H9 (cell line): ENCODE data around the gene ARPC2. TPM values are rescaled to one million over a fixed set of nuclear protein-coding genes. Genes with fewer than 3 reads are reported as not detected.

Experiments
- DNase-seq: peaks from one replicate; pipeline ENCODE4 v3.0.0-alpha.2; 2017
- H2AFZ ChIP-seq: one replicate; pipeline ENCODE4 v1.6.1; 2013; ENCODE audit warnings: mild to moderate bottlenecking, low read length, control low read depth, moderate library complexity
- H2AK5ac ChIP-seq: 2 replicates; pipeline ENCODE4 v1.6.1; 2013; ENCODE audit warnings: low read length, control low read depth, mixed read lengths; ENCODE audit not compliant: insufficient read length
- H2BK120ac ChIP-seq: one replicate; pipeline ENCODE4 v1.6.1; 2013; ENCODE audit warnings: low read depth, mild to moderate bottlenecking, low read length, control low read depth, inconsistent platforms; ENCODE audit not compliant: poor library complexity, severe bottlenecking
- H2BK12ac ChIP-seq: 2 replicates; pipeline ENCODE4 v1.6.1; 2013; ENCODE audit warnings: low read length, control low read depth, mixed read lengths, low read depth; ENCODE audit not compliant: insufficient read length
- H2BK15ac ChIP-seq: 2 replicates; pipeline ENCODE4 v1.6.1; 2013; ENCODE audit warnings: low read depth, low read length, control low read depth
- H2BK20ac ChIP-seq: one replicate; pipeline ENCODE4 v1.6.1; 2013; ENCODE audit warnings: low read depth, mild to moderate bottlenecking, low read length, control low read depth, inconsistent platforms; ENCODE audit not compliant: poor library complexity, severe bottlenecking
- H2BK5ac ChIP-seq: 2 replicates; pipeline ENCODE4 v1.6.1; 2013; ENCODE audit warnings: low read length, control low read depth, mixed read lengths; ENCODE audit not compliant: insufficient read length
- H3K14ac ChIP-seq: 2 replicates; pipeline ENCODE4 v1.6.1; 2013; ENCODE audit warnings: low read length, control low read depth; ENCODE audit not compliant: insufficient read depth
- H3K18ac ChIP-seq: 2 replicates; pipeline ENCODE4 v1.6.1; 2013; ENCODE audit warnings: low read depth, mild to moderate bottlenecking, mixed read lengths, low read length, control low read depth; ENCODE audit not compliant: insufficient read length
- H3K23ac ChIP-seq: 2 replicates; pipeline ENCODE4 v1.6.1; 2013; ENCODE audit warnings: low read length, control low read depth, mixed read lengths, low read depth; ENCODE audit not compliant: insufficient read length
- H3K23me2 ChIP-seq: 2 replicates; pipeline ENCODE4 v1.6.1; 2013; ENCODE audit warnings: low read depth, mild to moderate bottlenecking, mixed read lengths, low read length, control low read depth; ENCODE audit not compliant: insufficient read length, poor library complexity, severe bottlenecking
- H3K27ac ChIP-seq: 2 replicates; pipeline ENCODE4 v1.5.1; 2013; ENCODE audit warnings: low read length, control low read depth, mixed read lengths, low read depth; ENCODE audit not compliant: insufficient read length
- H3K27me3 ChIP-seq: 2 replicates; pipeline ENCODE4 v1.6.1; 2013; ENCODE audit warnings: low read length, control low read depth, inconsistent platforms; ENCODE audit not compliant: insufficient read depth
- H3K4ac ChIP-seq: 2 replicates; pipeline ENCODE4 v1.6.1; 2013; ENCODE audit warnings: low read depth, mild to moderate bottlenecking, control low read depth, inconsistent platforms, low read length, moderate library complexity
- H3K4me1 ChIP-seq: 2 replicates; pipeline ENCODE4 v1.6.1; 2013; ENCODE audit warnings: low read length, control low read depth, inconsistent platforms; ENCODE audit not compliant: insufficient read depth
- H3K4me2 ChIP-seq: 2 replicates; pipeline ENCODE4 v1.6.1; 2013; ENCODE audit warnings: low read length, control low read depth, mixed read lengths; ENCODE audit not compliant: insufficient read length, insufficient read depth
- H3K56ac ChIP-seq: 2 replicates; pipeline ENCODE4 v1.6.1; 2013; ENCODE audit warnings: low read depth, mild to moderate bottlenecking, mixed read lengths, low read length, control low read depth; ENCODE audit not compliant: insufficient read length
- H3K79me1 ChIP-seq: 2 replicates; pipeline ENCODE4 v1.6.1; 2013; ENCODE audit warnings: low read depth, mild to moderate bottlenecking, moderate library complexity, low read length, control low read depth, inconsistent platforms; ENCODE audit not compliant: insufficient read depth, poor library complexity, severe bottlenecking
- H3K79me2 ChIP-seq: 2 replicates; pipeline ENCODE4 v1.6.1; 2013; ENCODE audit warnings: low read length, control low read depth, inconsistent platforms; ENCODE audit not compliant: insufficient read depth
- H3K9ac ChIP-seq: 2 replicates; pipeline ENCODE4 v1.6.1; 2013; ENCODE audit warnings: low read length, control low read depth, mixed read lengths; ENCODE audit not compliant: insufficient read length; ENCODE audit errors: extremely low read depth
- H3K9me3 ChIP-seq: one replicate; pipeline ENCODE4 v1.6.1; 2013; ENCODE audit warnings: low read depth, low read length, inconsistent platforms; ENCODE audit not compliant: control insufficient read depth
- H3T11ph ChIP-seq: one replicate; pipeline ENCODE4 v1.6.1; 2013; ENCODE audit warnings: mild to moderate bottlenecking, low read length, control low read depth, inconsistent platforms
- H4K20me1 ChIP-seq: one replicate; pipeline ENCODE4 v1.6.1; 2013; ENCODE audit not compliant: control insufficient read depth, insufficient read length, insufficient read depth
- H4K5ac ChIP-seq: 2 replicates; pipeline ENCODE4 v1.6.1; 2013; ENCODE audit warnings: low read depth, mild to moderate bottlenecking, mixed read lengths, low read length, control low read depth; ENCODE audit not compliant: insufficient read length
- H4K8ac ChIP-seq: replicated peaks from 2 replicates; pipeline ENCODE4 v1.6.1; 2013; ENCODE audit warnings: low read length, control low read depth, mixed read lengths, low read depth; ENCODE audit not compliant: insufficient read length
- H4K91ac ChIP-seq: 2 replicates; pipeline ENCODE4 v1.6.1; 2013; ENCODE audit warnings: low read depth, mild to moderate bottlenecking, moderate library complexity, mixed read lengths, low read length, control low read depth; ENCODE audit not compliant: insufficient read length
- H3K27ac Mint-ChIP-seq, 3 experiments: 2 replicates in 2 of 3; 3 replicates in 1 of 3; pipeline ENCODE4 v1.8.0; 2020 to 2021; ENCODE audit warnings: mixed read lengths in 3 of 3, mild to moderate bottlenecking in 1 of 3, moderate library complexity in 1 of 3
- H3K27me3 Mint-ChIP-seq: 2 replicates; pipeline ENCODE4 v1.8.0; 2021; ENCODE audit warnings: low read depth, mild to moderate bottlenecking, moderate library complexity, mixed read lengths
- H3K36me3 Mint-ChIP-seq, 3 experiments: 2 replicates in 2 of 3; 3 replicates in 1 of 3; pipeline ENCODE4 v1.8.0; 2020 to 2021; ENCODE audit warnings: low read depth in 3 of 3, mixed read lengths in 3 of 3; ENCODE audit not compliant: insufficient read depth in 1 of 3
- H3K4me1 Mint-ChIP-seq, 2 experiments: 2 replicates each; pipeline ENCODE4 v1.8.0; 2020; ENCODE audit warnings: mixed read lengths in 2 of 2
- H3K4me3 Mint-ChIP-seq, 2 experiments: 2 replicates in 1 of 2; 3 replicates in 1 of 2; pipeline ENCODE4 v1.8.0; 2020 to 2021; ENCODE audit warnings: mild to moderate bottlenecking in 2 of 2, mixed read lengths in 2 of 2, moderate library complexity in 1 of 2
- H3K9me3 Mint-ChIP-seq, 2 experiments: 2 replicates in 1 of 2; 3 replicates in 1 of 2; pipeline ENCODE4 v1.8.0; 2020; ENCODE audit warnings: mild to moderate bottlenecking in 2 of 2, mixed read lengths in 2 of 2, moderate library complexity in 1 of 2
- WGBS: extraction: QIAGEN DNeasy Blood & Tissue Kit; methylation state at CpG from one replicate; pipeline ENCODE4 v1.1.7; 2013; ENCODE audit warnings: missing lambda C conversion rate, low lambda C conversion rate, mixed read lengths; ENCODE audit not compliant: insufficient read length; ENCODE audit errors: extremely low coverage; 5-methylcytosine and 5-hydroxymethylcytosine counted together
- total RNA-seq: library from RNA; stranded (reverse); gene quantifications from 2 replicates; pipeline ENCODE4 v1.2.1, GENCODE V29; 2021
- TF ChIP-seq, protein P1 (sequence below): fragments of 200-600 bp; sonication (generic); conservative IDR thresholded peaks from 3 replicates; pipeline ENCODE4 v1.8.0; 2021; ENCODE audit warnings: antibody characterized with exemption, mild to moderate bottlenecking

ARPC2 gene
- total RNA-seq, 1 experiment from 2014 or later: 197 TPM

DNA sequence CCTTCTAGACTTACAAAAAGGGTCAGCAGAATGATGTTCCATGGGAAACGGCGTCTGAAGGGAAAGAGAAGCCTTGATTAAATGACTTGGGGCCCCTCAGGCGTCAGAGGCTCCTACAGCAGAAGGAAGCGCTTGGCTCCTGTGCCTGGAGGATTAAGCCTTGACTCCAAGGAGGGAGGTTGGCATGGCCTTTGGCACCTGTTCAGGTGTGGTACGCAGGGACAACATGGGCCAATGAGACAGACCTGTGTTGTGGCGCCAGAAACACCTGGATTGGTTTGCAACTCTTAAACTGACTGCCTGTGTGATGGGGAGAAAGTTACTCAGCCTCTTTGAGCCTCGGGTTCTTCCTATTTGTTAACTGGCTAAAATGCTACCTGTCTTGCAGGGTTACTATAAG is 60.9 kb downstream of the ARPC2 start:
- H4K5ac ChIP-seq: no peak overlapping the region
- no peaks in the 10 kb centered on the region for H4K20me1 ChIP-seq
- H2BK20ac ChIP-seq: no peak overlapping the region
- no peak overlapping the region for H3K18ac ChIP-seq
- Mint-ChIP-seq H3K36me3 (peaks cover 5 to 50% (median 44%) of the 10 kb centered on the region in 3 experiments), H3K27ac (no peak overlapping the region), H3K4me3 (no peak overlapping the region), H3K9me3 (no peaks in the 10 kb centered on the region; a peak in 1 of 5 replicates), H3K4me1 (peaks cover 0 to 2% of the 10 kb centered on the region in 2 experiments; a peak in 1 of 4 replicates), H3K27me3 (no peaks in the 10 kb centered on the region)
- H3K79me2 ChIP-seq: no peaks in the 10 kb centered on the region
- DNase-seq: no peak
- TF ChIP-seq, protein P1, sequence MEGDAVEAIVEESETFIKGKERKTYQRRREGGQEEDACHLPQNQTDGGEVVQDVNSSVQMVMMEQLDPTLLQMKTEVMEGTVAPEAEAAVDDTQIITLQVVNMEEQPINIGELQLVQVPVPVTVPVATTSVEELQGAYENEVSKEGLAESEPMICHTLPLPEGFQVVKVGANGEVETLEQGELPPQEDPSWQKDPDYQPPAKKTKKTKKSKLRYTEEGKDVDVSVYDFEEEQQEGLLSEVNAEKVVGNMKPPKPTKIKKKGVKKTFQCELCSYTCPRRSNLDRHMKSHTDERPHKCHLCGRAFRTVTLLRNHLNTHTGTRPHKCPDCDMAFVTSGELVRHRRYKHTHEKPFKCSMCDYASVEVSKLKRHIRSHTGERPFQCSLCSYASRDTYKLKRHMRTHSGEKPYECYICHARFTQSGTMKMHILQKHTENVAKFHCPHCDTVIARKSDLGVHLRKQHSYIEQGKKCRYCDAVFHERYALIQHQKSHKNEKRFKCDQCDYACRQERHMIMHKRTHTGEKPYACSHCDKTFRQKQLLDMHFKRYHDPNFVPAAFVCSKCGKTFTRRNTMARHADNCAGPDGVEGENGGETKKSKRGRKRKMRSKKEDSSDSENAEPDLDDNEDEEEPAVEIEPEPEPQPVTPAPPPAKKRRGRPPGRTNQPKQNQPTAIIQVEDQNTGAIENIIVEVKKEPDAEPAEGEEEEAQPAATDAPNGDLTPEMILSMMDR: no peak
- no peak overlapping the region for H3K27ac ChIP-seq
- H2BK5ac ChIP-seq: no peak overlapping the region
- no peak overlapping the region for H2AFZ ChIP-seq
- H3K14ac ChIP-seq: no peak overlapping the region
- no peak overlapping the region for H4K8ac ChIP-seq
- no peak overlapping the region for H3K9ac ChIP-seq
- H3K4me1 ChIP-seq: no peaks in the 10 kb centered on the region
- H3K23me2 ChIP-seq: no peaks in the 10 kb centered on the region
- H4K91ac ChIP-seq: no peak overlapping the region
- H2BK12ac ChIP-seq: no peak overlapping the region
- H2BK15ac ChIP-seq: no peak overlapping the region
- no peaks in the 10 kb centered on the region for H3K79me1 ChIP-seq
- H3T11ph ChIP-seq: no peak overlapping the region
- no peak overlapping the region for H3K56ac ChIP-seq
- no peaks in the 10 kb centered on the region for H3K27me3 ChIP-seq
- H3K23ac ChIP-seq: no peak overlapping the region
- no peak overlapping the region for H2AK5ac ChIP-seq
- no CpG with 5 or more reads among the region's 7 CpGs for WGBS
- no peak overlapping the region for H3K4me2 ChIP-seq
- H3K9me3 ChIP-seq: no peaks in the 10 kb centered on the region
- no peak overlapping the region for H3K4ac ChIP-seq
- no peak overlapping the region for H2BK120ac ChIP-seq
